H1 (cell line): ENCODE data around the gene MRPS14. TPM values are rescaled to one million over a fixed set of nuclear protein-coding genes. Genes with fewer than 3 reads are reported as not detected.

Experiments
- CTCF ChIA-PET: fragments of 300-600 bp; sonication (Branson Sonifier 250); formaldehyde crosslinking; loops from one replicate; lab custom pipeline; 2021; ENCODE audit not compliant: partially characterized antibody; lab: Charles Lee
- POLR2A ChIA-PET: fragments of 300-600 bp; sonication (Branson Sonifier 250); formaldehyde crosslinking; loops from one replicate; lab custom pipeline; 2021; ENCODE audit warnings: inconsistent platforms; ENCODE audit not compliant: partially characterized antibody; lab: Charles Lee
- DNase-seq, 2 experiments: peaks; one replicate each; pipeline versions ENCODE4 v3.0.0 to v3.0.0-alpha.2; 2010 to 2022; ENCODE audit warnings: low spot score in 2 of 2, low read depth in 1 of 2, mixed read lengths in 1 of 2
- FAIRE-seq: peaks from 2 replicates; lab custom pipeline; 2011; peaks lifted over from hg19 to GRCh38; lab: Jason Lieb, UNC
- H2AFZ ChIP-seq: 2 replicates; pipeline ENCODE4 v1.8.1; 2012; ENCODE audit warnings: low read length, inconsistent platforms
- H2AK5ac ChIP-seq: 2 replicates; pipeline ENCODE4 v1.6.1; 2013; ENCODE audit warnings: low read depth, low read length
- H2BK120ac ChIP-seq: replicated peaks from 2 replicates; pipeline ENCODE3; 2013; ENCODE audit warnings: low read depth, low read length, inconsistent platforms
- H2BK12ac ChIP-seq: 2 replicates; pipeline ENCODE4 v1.6.1; 2013; ENCODE audit warnings: low read depth, low read length
- H2BK15ac ChIP-seq: 2 replicates; pipeline ENCODE4 v1.6.1; 2013; ENCODE audit warnings: low read length
- H2BK20ac ChIP-seq: 2 replicates; pipeline ENCODE4 v1.6.1; 2013; ENCODE audit warnings: low read length
- H2BK5ac ChIP-seq: 2 replicates; pipeline ENCODE4 v1.6.1; 2013; ENCODE audit warnings: low read depth, low read length
- H3K14ac ChIP-seq: 2 replicates; pipeline ENCODE4 v1.6.1; 2013; ENCODE audit warnings: inconsistent platforms; ENCODE audit not compliant: insufficient read length
- H3K18ac ChIP-seq: 2 replicates; pipeline ENCODE4 v1.6.1; 2013; ENCODE audit warnings: low read length; ENCODE audit errors: extremely low read depth
- H3K23ac ChIP-seq: 2 replicates; pipeline ENCODE4 v1.6.1; 2013; ENCODE audit warnings: inconsistent platforms; ENCODE audit not compliant: insufficient read length
- H3K23me2 ChIP-seq: 2 replicates; pipeline ENCODE4 v1.6.1; 2013; ENCODE audit warnings: low read depth, low read length
- H3K27ac ChIP-seq: 2 replicates; pipeline ENCODE4 v1.6.1; 2011; ENCODE audit warnings: low read depth, low read length, inconsistent platforms
- H3K27me3 ChIP-seq, 4 experiments: replicated peaks in 1 of 4; 1 replicate in 1 of 4; 2 replicates in 3 of 4; pipeline versions ENCODE4 v1.6.1 to v1.8.1; 2011 to 2013; ENCODE audit warnings: low read length in 3 of 4, mild to moderate bottlenecking in 3 of 4, inconsistent platforms in 2 of 4, mixed read lengths in 2 of 4, moderate library complexity in 1 of 4; ENCODE audit not compliant: control insufficient read depth in 3 of 4, insufficient read depth in 3 of 4; ENCODE audit errors: extremely low read depth in 1 of 4
- H3K36me3 ChIP-seq, 4 experiments: 2 replicates each; pipeline versions ENCODE4 v1.6.1 to v1.8.1; 2011 to 2013; ENCODE audit warnings: mild to moderate bottlenecking in 4 of 4, low read length in 3 of 4, moderate library complexity in 2 of 4, control low read depth in 1 of 4, inconsistent platforms in 1 of 4; ENCODE audit not compliant: insufficient read depth in 4 of 4, control insufficient read depth in 2 of 4
- H3K4ac ChIP-seq: replicated peaks from 2 replicates; pipeline ENCODE3; 2013; ENCODE audit warnings: low read length, low read depth, mixed read lengths, inconsistent platforms; ENCODE audit not compliant: insufficient read length
- H3K4me1 ChIP-seq, 4 experiments: replicated peaks in 1 of 4; 1 replicate in 1 of 4; 2 replicates in 3 of 4; pipeline versions ENCODE4 v1.6.1 to v1.8.1; 2011 to 2013; ENCODE audit warnings: low read length in 3 of 4, inconsistent platforms in 2 of 4, mixed read lengths in 1 of 4; ENCODE audit not compliant: insufficient read depth in 4 of 4, control insufficient read depth in 3 of 4
- H3K4me2 ChIP-seq, 2 experiments: 2 replicates each; pipeline versions ENCODE4 v1.6.1 to v1.8.1; 2011 to 2013; ENCODE audit warnings: low read depth in 2 of 2, low read length in 2 of 2, control low read depth in 1 of 2, inconsistent platforms in 1 of 2, mild to moderate bottlenecking in 1 of 2; ENCODE audit not compliant: insufficient read depth in 1 of 2
- H3K4me3 ChIP-seq, 4 experiments: fragments of 200-600, 300-600 bp in 1 of 4; sonication (generic), shearing (Covaris generic), sonication (Bioruptor Twin) in 1 of 4; 2 replicates each; pipeline versions ENCODE4 v1.5.1 to v1.8.1; 2011 to 2016; ENCODE audit warnings: low read length in 4 of 4, low read depth in 3 of 4, control low read depth in 2 of 4, inconsistent platforms in 2 of 4, mild to moderate bottlenecking in 2 of 4, mixed read lengths in 1 of 4, moderate library complexity in 1 of 4; ENCODE audit not compliant: insufficient read depth in 2 of 4; ENCODE audit errors: extremely low read depth in 1 of 4
- H3K56ac ChIP-seq: replicated peaks from 2 replicates; pipeline ENCODE3; 2013; ENCODE audit warnings: low read depth, mild to moderate bottlenecking, mixed read lengths, low read length, inconsistent platforms; ENCODE audit not compliant: insufficient read length
- H3K79me1 ChIP-seq: 2 replicates; pipeline ENCODE4 v1.6.1; 2013; ENCODE audit warnings: low read depth, low read length, control low read depth
- H3K79me2 ChIP-seq, 2 experiments: 2 replicates each; pipeline versions ENCODE4 v1.6.1 to v1.8.1; 2012 to 2013; ENCODE audit warnings: low read length in 2 of 2, mild to moderate bottlenecking in 2 of 2, inconsistent platforms in 1 of 2; ENCODE audit not compliant: insufficient read depth in 2 of 2, control insufficient read depth in 1 of 2
- H3K9ac ChIP-seq, 4 experiments: replicated peaks in 1 of 4; 1 replicate in 1 of 4; 2 replicates in 3 of 4; pipeline versions ENCODE4 v1.6.1 to v1.8.1; 2011 to 2013; ENCODE audit warnings: low read depth in 3 of 4, low read length in 3 of 4, control low read depth in 2 of 4, mild to moderate bottlenecking in 2 of 4, moderate library complexity in 2 of 4, inconsistent platforms in 1 of 4; ENCODE audit errors: extremely low read depth in 1 of 4
- H3K9me3 ChIP-seq, 2 experiments: 2 replicates each; pipeline versions ENCODE4 v1.6.1 to v1.8.1; 2012 to 2013; ENCODE audit warnings: mild to moderate bottlenecking in 2 of 2, moderate library complexity in 2 of 2, control low read depth in 1 of 2, inconsistent platforms in 1 of 2, low read depth in 1 of 2, low read length in 1 of 2, mixed read lengths in 1 of 2; ENCODE audit not compliant: insufficient read depth in 2 of 2
- H4K20me1 ChIP-seq, 2 experiments: replicated peaks in 1 of 2; 2 replicates each; pipeline versions ENCODE3 to v1.8.1; 2011 to 2013; ENCODE audit warnings: inconsistent platforms in 2 of 2, low read length in 2 of 2, mild to moderate bottlenecking in 1 of 2; ENCODE audit not compliant: insufficient read depth in 2 of 2, control insufficient read depth in 1 of 2
- H4K5ac ChIP-seq: 2 replicates; pipeline ENCODE4 v1.6.1; 2013; ENCODE audit warnings: low read length, low read depth, mixed read lengths, inconsistent platforms; ENCODE audit not compliant: insufficient read length
- H4K8ac ChIP-seq: 2 replicates; pipeline ENCODE4 v1.8.0; 2013; ENCODE audit warnings: mild to moderate bottlenecking, moderate library complexity, low read length, inconsistent platforms; ENCODE audit not compliant: insufficient read depth; ENCODE audit errors: extremely low read depth
- H4K91ac ChIP-seq: replicated peaks from 2 replicates; pipeline ENCODE3; 2013; ENCODE audit warnings: low read length, mixed read lengths, inconsistent platforms; ENCODE audit not compliant: insufficient read length
- HDAC2 ChIP-seq, 2 experiments: fragments of 300-600 bp in 1 of 2; sonication (generic) in 1 of 2; IDR thresholded peaks; 2 replicates each; pipeline ENCODE4 v1.6.1; 2011 to 2012; ENCODE audit warnings: low read depth in 2 of 2, low read length in 2 of 2, mild to moderate bottlenecking in 2 of 2, moderate library complexity in 2 of 2, borderline replicate concordance in 1 of 2, inconsistent platforms in 1 of 2
- RBBP5 ChIP-seq: IDR thresholded peaks from 2 replicates; pipeline ENCODE4 v1.7.1; 2012; ENCODE audit warnings: low read depth, mild to moderate bottlenecking, inconsistent platforms, low read length, moderate library complexity, borderline replicate concordance
- WGBS, 2 experiments: shearing (Covaris generic) in 1 of 2; methylation state at CpG; one replicate each; pipeline versions ENCODE4 v1.1.6 to v1.1.7; 2013 to 2015; ENCODE audit warnings: low lambda C conversion rate in 2 of 2, mixed read lengths in 2 of 2, inconsistent platforms in 1 of 2, low coverage in 1 of 2, missing lambda C conversion rate in 1 of 2; ENCODE audit not compliant: insufficient replicate concordance in 2 of 2, insufficient coverage in 1 of 2, insufficient read length in 1 of 2; ENCODE audit errors: extremely low coverage in 1 of 2, missing lambda C conversion rate in 1 of 2; 5-methylcytosine and 5-hydroxymethylcytosine counted together
- polyA plus RNA-seq, 7 experiments: library from polyadenylated mRNA; depleted of rRNA in 3 of 7; stranded (reverse) in 5 of 7; unstranded in 2 of 7; fragments of >200 nt in 5 of 7; fragments of 200-250 nt in 2 of 7; gene quantifications; 1 replicate in 5 of 7; 2 replicates in 1 of 7; 4 replicates in 1 of 7; pipeline versions ENCODE4 v1.2.1 to v1.2.3, GENCODE V29; 2011 to 2013; ENCODE audit warnings: missing spikeins in 2 of 7, mixed read lengths in 2 of 7
- total RNA-seq: library from RNA; stranded (reverse); fragmentation: NEBNext Ultra II Directional; extraction: Animal tissue kit (Norgen Biotek cat#: 25700); gene quantifications from 2 replicates; pipeline ENCODE4 v1.2.1, GENCODE V29; 2021

Gene MRPS14
- total and polyA plus RNA-seq, 2 of the 8 experiments (the other 6 are each of a cell fraction or from before 2014, with no cell fraction given): 27.5 to 38.7 TPM

DNA sequence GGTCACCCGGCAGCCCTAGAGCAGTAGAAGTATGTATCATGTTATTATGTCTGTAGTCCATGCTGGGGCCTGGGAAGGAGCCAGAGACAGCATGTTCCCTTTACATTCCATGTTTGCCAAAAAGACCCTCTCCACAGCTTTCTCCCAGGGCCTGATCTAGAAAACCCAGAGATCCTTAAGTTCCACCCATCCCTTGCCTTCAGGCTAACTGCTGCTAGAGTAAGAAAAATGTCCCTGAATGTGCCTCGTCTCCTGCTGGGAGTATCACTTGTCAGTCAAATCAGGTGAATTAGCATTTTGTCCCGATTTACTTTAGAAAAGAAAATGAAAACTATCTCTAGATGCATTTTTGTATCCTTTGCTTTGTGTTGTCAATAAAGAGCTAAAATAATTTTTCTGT lies 13.3 kb upstream of the MRPS14 start:
- Histone ChIP-seq H4K5ac (no peak overlapping the region), H3K18ac (no peak overlapping the region), H2BK12ac (no peak overlapping the region), H3K79me2 (no peaks in the 10 kb centered on the region), H2BK20ac (no peak overlapping the region), H4K8ac (no peak overlapping the region), H4K20me1 (no peaks in the 10 kb centered on the region), H3K4ac (no peak overlapping the region), H3K56ac (no peak overlapping the region), H3K9ac (no peak overlapping the region), H3K4me3 (no peak overlapping the region), H3K79me1 (no peaks in the 10 kb centered on the region), H3K27ac (no peak overlapping the region), H2AFZ (no peak overlapping the region), H3K23ac (no peak overlapping the region), H3K23me2 (no peaks in the 10 kb centered on the region), H3K4me1 (peaks cover 0 to 6% (median 2%) of the 10 kb centered on the region in 4 experiments; a peak in 3 of 7 replicates), H2BK15ac (no peak overlapping the region), H3K36me3 (no peaks in the 10 kb centered on the region), H2AK5ac (no peak overlapping the region), H3K14ac (no peak overlapping the region), H3K27me3 (no peaks in the 10 kb centered on the region; a peak in 1 of 7 replicates), H4K91ac (no peak overlapping the region), H3K9me3 (no peaks in the 10 kb centered on the region), H2BK120ac (no peak overlapping the region), H3K4me2 (peak overlapping the region in 1 of 2 experiments; percentile 16; a peak in 2 of 4 replicates), H2BK5ac (no peak overlapping the region)
- 0 out of 4 replicates have a peak, but pooled peaks of 1 of the 2 experiments have one; percentile 16 for TF ChIP-seq HDAC2 (IDR thresholded peaks at IDR 0.05; ENCODE audit: borderline replicate concordance in 1 of 2, low read depth in 2 of 2, low read length in 2 of 2)
- TF ChIP-seq RBBP5: no peak
- 67% methylated on average over 3 of the region's 3 CpGs; no CpG with 5 or more reads in 1 of the 2 experiments for WGBS, 2 experiments
- ChIA-PET POLR2A (no interaction called here), CTCF (interaction anchor here (0.7 to 1.9 kb wide), 7 partner anchors 8 to 118 kb away, joined by 3 to 9 read pairs (median 3); no protein-coding TSS in a partner anchor)
- no peak for DNase-seq
- FAIRE-seq: no peak
